Measurements from ENCODE around the gene NEURL2.

NEURL2 gene

GRCh38 chr20:45920462-45921336 lies 29.7 kb upstream of the NEURL2 start:
- TF ChIP-seq CTCF (IDR thresholded peaks at IDR 0.05; ENCODE audit: low read depth, low read length), result no peak
- H3K36me3 ChIP-seq, result no peaks in the 10 kb centered on the region
- no peaks in the 10 kb centered on the region for H3K9me3 ChIP-seq

GRCh38 chr20:45919542-45920399 lies 28.8 kb upstream of the NEURL2 start:
- H3K4me1 ChIP-seq, result no peaks in the 10 kb centered on the region
- H3K27me3 ChIP-seq, result no peaks in the 10 kb centered on the region
- H3K9me3 ChIP-seq, result no peaks in the 10 kb centered on the region
- no peak for TF ChIP-seq CTCF (IDR thresholded peaks at IDR 0.05; ENCODE audit: low read depth, low read length)
- DNase-seq, result no peak
- no peaks in the 10 kb centered on the region for H3K36me3 ChIP-seq
- no peak overlapping the region for H3K4me3 ChIP-seq (ENCODE audit: low read depth, low read length)

More at GRCh38 chr20:45920462-45921336, 29.7 kb upstream of the NEURL2 start:
- H3K27me3 ChIP-seq, result no peaks in the 10 kb centered on the region
- H3K4me1 ChIP-seq, result no peaks in the 10 kb centered on the region
- no peak for DNase-seq
- H3K4me3 ChIP-seq (ENCODE audit: low read depth, low read length), result no peak overlapping the region

DNA sequence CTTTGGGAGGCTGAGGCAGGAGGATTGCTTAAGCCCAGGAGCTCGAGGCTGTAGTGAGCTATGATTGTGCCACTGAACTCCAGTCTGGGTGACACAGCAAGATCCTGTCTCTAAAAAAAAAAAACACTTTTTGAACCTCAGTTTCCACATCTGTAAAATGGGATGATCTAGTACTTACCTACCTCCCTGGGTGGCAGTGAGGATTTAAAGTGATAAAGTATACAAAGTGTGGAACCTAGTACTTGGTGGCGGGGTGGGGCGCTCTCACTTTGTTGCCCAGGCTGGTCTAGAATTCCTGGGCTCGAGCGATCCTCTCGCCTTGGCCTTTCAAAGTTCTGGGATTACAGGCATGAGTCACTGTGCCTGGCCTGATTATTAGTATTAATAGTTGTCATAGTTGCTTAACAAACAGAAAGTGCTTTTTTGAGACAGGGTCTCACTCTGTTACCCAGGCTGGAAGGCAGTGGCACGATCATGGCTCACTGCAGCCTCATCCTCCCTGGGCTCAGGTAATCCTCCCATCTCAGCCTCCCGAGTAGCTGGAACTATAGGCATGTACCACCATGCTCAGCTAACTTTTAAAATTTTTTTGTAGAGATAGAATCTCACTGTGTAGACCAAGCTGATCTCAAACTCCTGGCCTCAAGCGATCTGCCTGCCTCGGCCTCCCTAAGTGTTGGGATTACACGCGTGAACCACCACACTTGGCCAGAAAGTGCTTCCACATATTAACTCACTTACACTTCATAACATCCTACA lies 27.9 kb upstream of the NEURL2 start:
- no peaks in the 10 kb centered on the region for H3K36me3 ChIP-seq

DNA sequence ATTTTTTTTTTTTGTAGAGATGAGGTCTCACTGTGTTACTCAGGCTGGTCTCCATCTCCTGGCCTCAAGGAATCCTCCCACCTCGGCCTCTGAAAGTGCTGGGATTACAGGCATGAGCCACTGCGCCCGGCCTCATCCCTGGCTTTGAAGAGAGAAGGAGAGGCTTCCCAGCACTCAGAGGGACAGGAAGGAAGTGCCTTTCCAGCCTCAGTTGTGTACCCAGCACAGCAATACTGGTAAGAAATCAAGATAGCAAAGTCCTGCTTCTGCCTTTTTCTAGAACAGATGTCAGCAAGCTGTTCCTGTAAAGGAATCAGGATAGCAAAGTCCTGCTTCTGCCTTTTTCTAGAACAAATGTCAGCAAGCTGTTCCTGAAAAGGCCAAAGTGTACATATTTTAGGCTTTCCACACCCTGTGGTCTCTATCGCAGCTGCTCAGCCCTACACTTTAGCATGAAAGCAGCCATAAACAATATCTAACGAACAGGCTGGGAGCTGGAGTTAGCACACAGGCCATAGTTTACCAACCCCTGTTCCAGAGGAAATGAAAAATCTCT lies 27.3 kb upstream of the NEURL2 start:
- no peak overlapping the region for H3K4me3 ChIP-seq (ENCODE audit: low read depth, low read length)
- H3K9me3 ChIP-seq, result no peaks in the 10 kb centered on the region
- no peaks in the 10 kb centered on the region for H3K36me3 ChIP-seq
- no peaks in the 10 kb centered on the region for H3K4me1 ChIP-seq
- H3K27me3 ChIP-seq, result no peaks in the 10 kb centered on the region
- no peak for TF ChIP-seq CTCF (IDR thresholded peaks at IDR 0.05; ENCODE audit: low read depth, low read length)
- DNase-seq, result no peak

More for the DNA sequence above, 27.9 kb upstream of the NEURL2 start:
- no peak for DNase-seq
- no peaks in the 10 kb centered on the region for H3K4me1 ChIP-seq
- H3K27me3 ChIP-seq, result no peaks in the 10 kb centered on the region
- H3K4me3 ChIP-seq (ENCODE audit: low read depth, low read length), result no peak overlapping the region
- H3K9me3 ChIP-seq, result no peaks in the 10 kb centered on the region
- no peak for TF ChIP-seq CTCF (IDR thresholded peaks at IDR 0.05; ENCODE audit: low read depth, low read length)

- H3K4me3 ChIP-seq (ENCODE audit: low read depth, low read length), result no peak overlapping the region
- H3K9me3 ChIP-seq, result no peaks in the 10 kb centered on the region
- no peaks in the 10 kb centered on the region for H3K27me3 ChIP-seq
- no peaks in the 10 kb centered on the region for H3K4me1 ChIP-seq
- H3K36me3 ChIP-seq, result no peaks in the 10 kb centered on the region
- no peak for DNase-seq
- TF ChIP-seq CTCF (IDR thresholded peaks at IDR 0.05; ENCODE audit: low read depth, low read length), result no peak
These were observed 26.8 kb upstream of the NEURL2 start for GRCh38 chr20:45917790-45918141.

All from BE2C (cell line).